ENCODE measurements around the gene WDR90.

The WDR90 gene

GRCh38 chr16:660132-660458 lies 10.9 kb downstream of the WDR90 start:
- no peak overlapping the region for H3K4me3 ChIP-seq (ENCODE audit: low read depth, low read length)
- no peak for TF ChIP-seq CTCF (IDR thresholded peaks at IDR 0.05; ENCODE audit: insufficient read depth, low read length, missing control alignments)
- DNase-seq (ENCODE audit: low read depth, low spot score), result no peak
- CTCF ChIA-PET, result interaction anchor here (1.0 to 2.2 kb wide), 6 partner anchors 10 to 83 kb away, joined by 3 to 11 read pairs (median 4); partner anchors contain the start of gene WDR90
- POLR2A ChIA-PET, result no interaction called here

GRCh38 chr16:660459-661183 lies 11.5 kb downstream of the WDR90 start:
- POLR2A ChIA-PET, result no interaction called here
- DNase-seq (ENCODE audit: low read depth, low spot score), result no peak
- no peak overlapping the region for H3K4me3 ChIP-seq (ENCODE audit: low read depth, low read length)
- CTCF ChIA-PET, result interaction anchor here (1.0 to 2.2 kb wide), 10 partner anchors 10 to 134 kb away, joined by 3 to 11 read pairs (median 4); partner anchors contain the start of gene WDR90
- peak; percentile 66 for TF ChIP-seq CTCF (IDR thresholded peaks at IDR 0.05; ENCODE audit: insufficient read depth, low read length, missing control alignments)

GRCh38 chr16:661184-661821 lies 12.1 kb downstream of the WDR90 start:
- no peak for TF ChIP-seq CTCF (IDR thresholded peaks at IDR 0.05; ENCODE audit: insufficient read depth, low read length, missing control alignments)
- no peak for DNase-seq (ENCODE audit: low read depth, low spot score)
- ChIA-PET CTCF (interaction anchor here (1.0 to 1.8 kb wide), 5 partner anchors 10 to 135 kb away, joined by 3 to 9 read pairs (median 3); partner anchors contain the start of gene WDR90), POLR2A (no interaction called here)
- no peak overlapping the region for H3K4me3 ChIP-seq (ENCODE audit: low read depth, low read length)

GRCh38 chr16:662095-662494 lies 12.9 kb downstream of the WDR90 start:
- CTCF ChIA-PET, result interaction anchor here (1.0 to 1.8 kb wide), 5 partner anchors 9 to 135 kb away, joined by 3 to 9 read pairs (median 3); partner anchors contain the start of gene WDR90
- no peak for DNase-seq (ENCODE audit: low read depth, low spot score)
- no peak overlapping the region for H3K4me3 ChIP-seq (ENCODE audit: low read depth, low read length)
- POLR2A ChIA-PET, result no interaction called here
- no peak for TF ChIP-seq CTCF (IDR thresholded peaks at IDR 0.05; ENCODE audit: insufficient read depth, low read length, missing control alignments)

GRCh38 chr16:662597-662996 lies 13.4 kb downstream of the WDR90 start:
- no peak for TF ChIP-seq CTCF (IDR thresholded peaks at IDR 0.05; ENCODE audit: insufficient read depth, low read length, missing control alignments)
- H3K4me3 ChIP-seq (ENCODE audit: low read depth, low read length), result no peak overlapping the region
- DNase-seq (ENCODE audit: low read depth, low spot score), result no peak
- ChIA-PET CTCF (interaction anchor here (1.6 kb wide), 1 partner anchor 9 kb away, joined by 4 read pairs; no protein-coding TSS in a partner anchor), POLR2A (no interaction called here)

- CTCF ChIA-PET, result interaction anchor here (1.2 to 2.7 kb wide), 5 partner anchors 15 to 98 kb away, joined by 3 to 13 read pairs (median 8); no protein-coding TSS in a partner anchor
- POLR2A ChIA-PET, result interaction anchor here (1.5 kb wide), 1 partner anchor 10 kb away, joined by 3 read pairs; no protein-coding TSS in a partner anchor
These were observed 17.4 kb downstream of the WDR90 start for GRCh38 chr16:666572-666971.

More at GRCh38 chr16:666572-666971, 17.4 kb downstream of the WDR90 start:
- no peak for DNase-seq (ENCODE audit: low read depth, low spot score)
- no peak for TF ChIP-seq CTCF (IDR thresholded peaks at IDR 0.05; ENCODE audit: insufficient read depth, low read length, missing control alignments)
- H3K4me3 ChIP-seq (ENCODE audit: low read depth, low read length), result no peak overlapping the region
